ENCODE data around the gene ATG9B. TPM values are rescaled to one million over a fixed set of nuclear protein-coding genes. Genes with fewer than 3 reads are reported as not detected.

Gene ATG9B
- total and polyA plus RNA-seq, 2 of the 13 experiments (the other 11 are each of a cell fraction or from before 2014, with no cell fraction given): 0.24 TPM; not detected in 1

GRCh38 chr7:150980663-150981062, 43.6 kb downstream of the ATG9B start:
- no peak for DNase-seq (ENCODE audit: low spot score)
- peaks cover 26% of the 10 kb centered on the region for H3K4me1 ChIP-seq (ENCODE audit: insufficient read depth, low read length)
- H2AFZ ChIP-seq (ENCODE audit: low read length): no peak overlapping the region
- H3K36me3 ChIP-seq (replicated peaks in 1 of 2; ENCODE audit: control insufficient read depth in 1 of 2, insufficient read depth in 2 of 2, low read length in 2 of 2): no peaks in the 10 kb centered on the region
- in situ Hi-C loops (cut with HindIII; ENCODE audit: extremely low pct_ligation_motif_present, low pct_unique_long_range_greater_than_20kb): no loop called here
- TF ChIP-seq BCL3 (CRISPR knock-in tag; IDR thresholded peaks at IDR 0.05) (no peak), ZNF343 (CRISPR knock-in tag; IDR thresholded peaks at IDR 0.05) (no peak), U2AF2 (IDR thresholded peaks at IDR 0.05; ENCODE audit: low read depth, low read length) (no peak), NFE2 (CRISPR knock-in tag; IDR thresholded peaks at IDR 0.05) (no peak), HNRNPL (IDR thresholded peaks at IDR 0.05; ENCODE audit: low read depth, low read length) (no peak), ZFP37 (CRISPR knock-in tag; IDR thresholded peaks at IDR 0.05; ENCODE audit: borderline replicate concordance) (no peak), ZFX (CRISPR knock-in tag; IDR thresholded peaks at IDR 0.05; ENCODE audit: low read depth) (no peak), ZNF136 (CRISPR knock-in tag; IDR thresholded peaks at IDR 0.05; ENCODE audit: low read depth) (no peak), ZHX2 (IDR thresholded peaks at IDR 0.05; ENCODE audit: low read depth) (no peak), ZHX2 (CRISPR knock-in tag; IDR thresholded peaks at IDR 0.05; ENCODE audit: borderline replicate concordance) (no peak), SCMH1 (CRISPR knock-in tag; IDR thresholded peaks at IDR 0.05; ENCODE audit: borderline replicate concordance) (no peak), ZNF746 (CRISPR knock-in tag; IDR thresholded peaks at IDR 0.05) (no peak), JUNB (CRISPR knock-in tag; IDR thresholded peaks at IDR 0.05; ENCODE audit: borderline replicate concordance) (no peak), SNRNP70 (IDR thresholded peaks at IDR 0.05; ENCODE audit: low read depth, low read length) (no peak), ZNF75D (CRISPR knock-in tag; IDR thresholded peaks at IDR 0.05; ENCODE audit: borderline replicate concordance) (no peak), CHD2 (IDR thresholded peaks at IDR 0.05; ENCODE audit: low read depth, low read length) (no peak), MIXL1 (CRISPR knock-in tag; IDR thresholded peaks at IDR 0.05) (no peak), FLYWCH1 (CRISPR knock-in tag; IDR thresholded peaks at IDR 0.05) (no peak), ZNF24 (IDR thresholded peaks at IDR 0.05) (no peak), ESRRA (CRISPR knock-in tag; IDR thresholded peaks at IDR 0.05; ENCODE audit: low read depth) (no peak)
- peaks cover 4 to 40% of the 10 kb centered on the region in 2 experiments; a peak in 4 of 5 replicates for H3K27me3 ChIP-seq (ENCODE audit: control insufficient read depth in 1 of 2, insufficient read depth in 2 of 2, low read length in 2 of 2)
- intact Hi-C loops (cut with micrococcal nuclease; ENCODE audit: unreplicated experiment): no loop called here
- no peak overlapping the region for H3K9ac ChIP-seq (ENCODE audit: insufficient read depth, low read depth, low read length)
- H3K4me2 ChIP-seq (ENCODE audit: low read depth, low read length): no peak overlapping the region
- ATAC-seq: no peak
- no peak overlapping the region for H3K4me3 ChIP-seq (replicated peaks in 1 of 3; ENCODE audit: insufficient read depth in 1 of 3, low read depth in 2 of 3, low read length in 3 of 3)
- no peaks in the 10 kb centered on the region for H3K79me2 ChIP-seq (ENCODE audit: insufficient read depth, low read length)
- ChIA-PET CTCF (ENCODE audit: low intra/inter-chr PET ratio, low total read pairs) (no interaction called here), POLR2A (no interaction called here)
- no peaks in the 10 kb centered on the region for H3K9me3 ChIP-seq (ENCODE audit: low read length)
- no peak for FAIRE-seq
- no TSS peak for BruUV-seq (replicated peaks)
- WGBS (ENCODE audit: low lambda C conversion rate): 0% methylated on average over 2 of the region's 2 CpGs
- peaks cover 5% of the 10 kb centered on the region; the same call in 1 of the 2 replicates for H4K20me1 ChIP-seq (ENCODE audit: insufficient read depth, low read length)
- no peak overlapping the region for H3K27ac ChIP-seq (ENCODE audit: extremely low read length, insufficient read depth, low read length)
